Activated CD4-positive, alpha-beta T cell treated with anti-CD3 and anti-CD28 coated beads, Interleukin-2, amount 50 U/mL, for 24 hours (primary cell): ENCODE data around the gene CRYGD.
A peak's percentile ranks its signal among the peaks of the same experiment; 100 is the strongest.

ENCODE experiments used
- DNase-seq, 2 donors: peaks; one replicate each; pipeline ENCODE4 v3.0.0-alpha.2; 2020; ENCODE audit warnings: low read depth in 1 of 2, low spot score in 1 of 2

CRYGD gene

GRCh38 chr2:208090420-208090819 lies 33.9 kb downstream of the CRYGD start:
- DNase-seq = no peak

- DNase-seq = no peak
Measured at GRCh38 chr2:208086029-208086428, 38.3 kb downstream of the CRYGD start.

- DNase-seq = no peak
Measured at GRCh38 chr2:208083807-208084206, 40.5 kb downstream of the CRYGD start.

- DNase-seq = no peak
Measured at GRCh38 chr2:208077276-208077675, 47.0 kb downstream of the CRYGD start.

- DNase-seq = no peak
Measured at GRCh38 chr2:208074610-208075356, 49.5 kb downstream of the CRYGD start.

- peak; percentile 16 to 46 for DNase-seq
Measured at GRCh38 chr2:208072250-208072892, 52.0 kb downstream of the CRYGD start.
